ENCODE measurements around the gene PRSS22. TPM values are rescaled to one million over a fixed set of nuclear protein-coding genes. Genes with fewer than 3 reads are reported as not detected.

The PRSS22 gene
- total RNA-seq, 1 donor from 2014 or later, result not detected

DNA sequence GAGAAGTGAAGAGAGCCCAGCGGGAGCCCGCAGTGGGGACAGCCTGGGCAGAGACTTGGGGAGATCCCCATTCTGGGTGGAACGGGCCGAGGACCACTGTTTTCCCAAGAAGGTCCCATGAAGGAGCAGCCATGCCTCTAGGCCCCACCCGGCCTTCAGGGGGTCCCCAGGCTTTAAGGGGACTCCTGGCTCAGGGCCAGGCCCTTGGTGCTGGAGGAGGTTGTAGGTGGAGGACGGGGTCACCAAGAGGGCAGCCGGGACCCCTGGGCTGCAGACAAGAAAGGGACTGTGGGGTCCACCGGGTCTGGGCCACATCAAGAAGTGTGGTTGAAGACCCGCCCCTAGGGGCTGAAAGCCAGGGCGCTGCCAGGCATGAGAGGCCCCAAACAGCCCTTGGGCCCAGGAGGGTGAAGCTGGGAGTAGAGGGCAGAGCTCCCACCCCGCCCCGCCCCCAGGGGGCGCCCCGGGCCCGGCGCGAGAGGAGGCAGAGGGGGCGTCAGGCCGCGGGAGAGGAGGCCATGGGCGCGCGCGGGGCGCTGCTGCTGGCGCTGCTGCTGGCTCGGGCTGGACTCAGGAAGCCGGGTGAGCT, 41.1 kb downstream of the PRSS22 start, which contains the start of gene PRSS21:
PRSS21 (plus strand) TSS at position 487 of the 589 bp plus-strand sequence; CDS start at position 519, 32 bp downstream.
- no peak for DNase-seq

DNA sequence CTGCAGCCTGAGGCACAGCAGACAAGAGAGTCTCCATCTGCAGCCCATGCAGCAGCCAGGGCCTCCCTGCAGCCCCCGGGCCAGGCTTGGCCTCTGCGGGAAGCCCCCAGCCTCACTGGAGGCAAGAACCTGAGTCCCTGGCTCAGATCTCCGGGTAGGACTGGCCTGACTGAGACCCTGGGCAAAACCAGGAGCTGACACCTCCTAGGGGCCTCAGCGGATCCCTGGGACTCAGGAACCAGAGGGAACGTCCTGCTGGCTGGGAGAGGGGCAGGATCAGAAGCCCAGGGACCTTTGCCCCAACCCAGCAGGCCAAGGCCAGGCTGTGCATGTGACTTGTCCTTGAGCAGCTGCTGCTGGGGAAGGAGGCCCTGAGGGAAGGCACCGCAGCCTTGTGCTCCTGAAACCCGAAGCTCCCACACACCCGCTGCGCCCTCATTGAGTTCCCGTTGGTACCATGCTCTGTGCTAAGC, 42.6 kb downstream of the PRSS22 start:
- no peak for DNase-seq

DNA sequence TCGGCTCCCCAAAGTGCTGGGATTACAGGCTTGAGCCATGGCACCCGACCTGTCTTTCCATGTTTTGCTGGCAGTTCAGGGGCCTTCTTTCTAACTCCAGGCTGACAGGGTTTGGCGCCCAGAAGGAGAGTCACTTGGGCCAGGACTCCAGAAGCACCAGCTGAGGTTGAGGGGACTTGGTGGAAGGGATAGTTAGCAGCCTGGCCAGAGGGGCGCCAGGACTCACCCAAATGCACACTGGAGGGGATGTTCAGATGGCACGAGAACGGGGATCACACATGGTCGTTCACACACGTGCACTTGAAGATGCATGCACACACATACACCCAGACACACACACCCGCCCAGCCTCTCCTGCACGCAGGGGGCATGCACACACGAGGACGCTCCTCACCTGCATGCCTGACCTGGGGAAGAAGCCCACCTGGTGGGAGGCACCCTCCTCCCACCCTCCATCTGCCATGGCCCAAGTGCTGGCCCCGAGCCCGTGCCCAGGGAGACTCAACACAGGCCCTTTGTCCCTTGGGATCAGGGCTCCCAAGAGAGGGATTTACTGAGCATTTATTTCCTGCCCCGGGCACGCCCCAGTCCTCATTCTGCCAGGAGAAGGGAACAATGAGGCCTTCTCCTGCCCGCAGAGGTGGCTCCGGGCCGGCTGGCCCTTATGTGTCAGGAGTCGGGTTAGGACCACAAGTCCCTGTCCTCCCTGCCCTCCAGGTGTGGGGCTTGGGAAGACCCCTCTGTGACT, 43.2 kb downstream of the PRSS22 start:
- no peak for DNase-seq

DNA sequence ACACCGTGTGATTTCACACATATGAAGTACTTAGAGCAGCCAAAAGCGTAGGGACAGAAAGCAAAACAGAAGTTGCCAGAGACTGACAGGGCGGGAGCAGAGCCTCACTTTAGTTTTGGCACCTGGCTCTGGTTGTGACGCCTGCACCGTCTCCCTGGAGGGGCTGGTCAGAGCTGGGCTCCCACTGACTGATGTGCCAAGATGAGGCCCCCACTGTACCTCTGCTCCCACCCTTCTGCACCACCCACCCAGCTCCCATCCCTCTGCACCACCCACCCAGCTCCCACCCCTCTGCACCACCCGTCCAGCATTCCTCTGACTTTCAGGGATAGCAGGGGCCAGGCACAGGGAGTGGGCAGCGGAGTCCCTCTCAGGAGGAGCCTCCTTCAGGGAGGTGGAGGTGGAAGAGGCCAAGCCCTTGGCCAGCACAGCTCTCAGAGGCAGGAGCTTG, 44.2 kb downstream of the PRSS22 start:
- DNase-seq, result no peak

DNA sequence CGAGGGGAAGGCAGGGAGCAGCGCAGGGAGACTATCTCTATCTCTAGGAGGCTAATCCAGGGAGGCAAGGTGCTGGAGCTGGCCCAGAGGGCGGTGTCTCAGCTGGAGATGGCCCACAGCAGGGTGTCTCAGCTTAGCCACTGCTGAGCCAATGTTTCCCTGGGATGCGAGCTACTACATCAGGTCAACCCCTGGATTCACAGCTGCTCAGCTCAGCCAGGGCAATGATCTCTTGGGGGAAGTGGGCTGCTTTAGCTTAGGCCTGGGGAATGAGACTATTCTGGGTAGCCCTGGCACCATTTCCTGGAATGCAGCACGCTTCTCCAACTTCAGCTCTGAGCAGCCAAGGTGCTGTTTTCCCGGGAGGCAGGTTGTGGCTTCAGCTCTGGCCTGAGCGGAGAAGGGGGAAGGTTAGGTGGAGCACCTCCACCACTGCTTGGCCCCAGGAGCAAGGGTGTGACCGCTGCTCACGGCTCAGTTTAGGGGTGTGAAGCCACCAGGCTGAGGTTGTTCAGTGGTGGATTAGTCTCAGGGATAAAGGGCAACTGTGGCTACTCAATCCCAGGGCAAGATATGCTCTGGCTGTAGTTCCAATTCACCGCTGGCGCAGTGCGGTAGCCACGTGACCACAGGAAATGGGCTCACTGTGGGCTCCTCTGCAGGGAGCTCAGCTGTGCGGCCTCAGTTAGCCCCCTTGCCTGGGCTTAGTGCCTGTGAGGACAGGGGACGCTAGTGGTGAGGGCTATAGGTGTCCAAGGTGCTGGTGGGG, 46.1 kb downstream of the PRSS22 start:
- no peak for DNase-seq

DNA sequence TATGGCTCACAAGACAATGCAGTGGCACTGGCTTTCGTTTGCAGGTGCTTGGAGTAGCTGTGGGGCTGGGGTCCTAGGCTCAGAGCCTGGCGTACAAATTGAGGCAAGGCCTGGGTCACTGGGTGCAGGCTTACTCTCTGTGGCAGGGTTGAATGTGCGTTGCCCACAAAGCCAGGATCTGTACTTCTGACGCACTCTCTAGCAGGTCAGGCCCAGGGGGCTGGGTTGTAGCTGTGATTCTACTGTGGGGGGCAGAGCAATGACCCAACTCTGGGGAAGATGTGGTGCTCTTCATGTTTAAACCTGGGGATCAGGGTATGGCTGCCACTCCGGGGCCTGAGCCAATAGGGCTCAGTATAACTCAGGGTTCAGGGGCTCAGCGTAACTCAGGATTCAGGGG, 47.3 kb downstream of the PRSS22 start:
- DNase-seq, result no peak

DNA sequence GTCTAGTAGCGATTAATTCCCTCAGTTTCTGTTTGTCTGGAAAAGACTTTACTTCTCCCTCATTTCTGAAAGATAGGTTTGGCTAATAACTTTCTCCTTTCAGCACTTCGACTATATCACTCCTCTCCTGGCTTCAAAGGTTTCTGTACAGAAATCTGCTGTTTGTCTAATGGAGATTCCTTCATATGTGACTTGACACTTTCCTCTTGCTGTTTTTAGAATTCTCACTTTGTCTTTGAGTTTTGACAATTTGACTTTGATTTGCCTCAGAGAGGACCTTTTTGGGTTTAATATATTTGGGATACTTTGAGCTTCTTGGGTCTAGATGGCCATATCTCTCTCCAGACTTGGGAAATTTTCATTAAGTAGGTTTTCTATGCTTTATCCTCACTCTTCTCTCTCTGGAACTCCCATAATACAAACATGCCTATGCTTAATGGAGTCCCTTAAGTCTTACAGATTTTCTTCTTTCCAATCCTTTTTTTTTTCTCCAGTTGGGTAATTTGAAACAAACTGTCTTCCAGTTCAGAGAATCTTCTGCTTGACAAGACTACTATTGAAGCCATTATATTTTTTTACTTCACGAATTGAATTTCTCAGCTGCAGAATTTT, 48.7 kb downstream of the PRSS22 start:
- no peak for DNase-seq

DNA sequence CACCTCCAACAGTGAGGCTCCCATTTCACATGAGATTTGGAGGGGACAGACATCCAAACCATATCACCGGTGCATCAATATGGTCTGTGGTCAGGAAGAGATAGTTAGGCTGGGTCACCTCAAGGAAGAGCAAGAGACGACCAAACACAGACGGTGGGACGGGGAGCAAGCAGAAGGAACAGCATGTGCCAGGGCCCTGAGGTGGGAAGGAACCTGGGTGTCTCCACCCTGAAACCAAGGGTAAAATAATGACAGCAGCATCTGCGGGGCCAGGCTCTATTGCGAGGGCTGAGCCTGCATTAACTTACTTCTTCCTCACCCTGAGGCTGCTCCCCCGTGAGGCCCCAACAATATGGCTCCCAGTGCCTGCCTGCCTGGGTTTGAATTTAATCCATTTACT, 49.8 kb downstream of the PRSS22 start:
- DNase-seq, result no peak

DNA sequence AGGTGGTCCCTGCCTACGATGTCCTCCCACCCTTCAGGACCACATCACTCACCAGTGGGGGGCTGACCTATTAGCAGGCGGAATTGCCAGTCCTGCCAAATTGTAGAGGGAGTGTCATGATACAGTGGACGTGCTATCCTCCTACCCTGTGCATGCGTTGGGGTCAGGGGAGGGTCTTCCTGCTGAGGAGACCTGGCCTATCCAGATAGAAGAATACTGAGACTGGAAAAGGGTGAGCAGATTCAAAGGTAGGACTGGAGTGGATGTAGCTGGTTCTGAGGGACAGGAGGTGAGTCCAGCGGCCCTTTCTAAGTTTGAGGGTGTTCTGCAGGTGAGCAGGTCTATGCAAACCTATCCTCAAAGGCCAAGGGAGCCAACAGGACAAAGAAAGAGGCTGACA, 51.7 kb downstream of the PRSS22 start:
- DNase-seq, result no peak

DNA sequence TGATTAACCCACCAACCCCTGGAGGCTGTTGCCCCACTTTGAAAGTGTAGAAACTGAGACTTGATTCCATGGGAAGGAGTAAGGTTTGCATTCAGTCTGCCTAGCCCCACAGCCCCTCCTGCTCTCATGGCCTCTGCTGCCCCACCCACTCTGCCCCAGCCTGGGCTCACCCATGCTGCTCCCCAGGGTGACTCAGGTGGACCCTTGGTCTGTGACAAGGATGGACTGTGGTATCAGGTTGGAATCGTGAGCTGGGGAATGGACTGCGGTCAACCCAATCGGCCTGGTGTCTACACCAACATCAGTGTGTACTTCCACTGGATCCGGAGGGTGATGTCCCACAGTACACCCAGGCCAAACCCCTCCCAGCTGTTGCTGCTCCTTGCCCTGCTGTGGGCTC, 53.2 kb downstream of the PRSS22 start:
- no peak for DNase-seq

DNA sequence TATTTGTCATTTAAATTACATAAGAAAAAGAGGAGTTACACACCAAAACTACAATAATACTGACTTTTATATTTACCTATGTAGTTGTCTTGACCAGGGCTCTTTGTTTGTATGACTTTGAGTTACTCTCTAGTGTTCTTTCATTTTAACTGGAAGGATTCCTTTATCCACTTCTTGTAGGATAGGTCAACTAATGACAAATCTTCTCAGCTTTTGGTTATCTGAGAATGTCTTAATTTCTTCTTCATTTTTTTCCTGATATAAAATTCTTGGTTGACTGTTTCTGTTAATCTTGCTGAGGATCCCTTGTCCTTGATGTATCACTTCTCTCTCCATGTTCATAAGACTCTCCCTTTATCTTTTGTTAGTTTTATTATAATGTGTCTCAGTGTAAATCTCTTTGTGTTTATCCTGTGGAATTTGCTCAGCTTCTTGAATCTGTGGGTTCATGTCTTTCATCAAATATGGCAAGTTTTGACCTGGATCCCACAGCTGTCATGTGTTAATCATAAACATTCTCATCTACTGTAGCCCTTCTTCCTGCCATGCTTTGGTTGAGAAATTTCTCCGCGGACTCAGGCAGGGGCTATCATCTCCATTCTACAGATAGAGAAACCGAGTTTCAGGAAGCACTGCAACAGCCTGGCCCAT, 54.3 kb downstream of the PRSS22 start:
- DNase-seq, result no peak

Other genes starting within 250 kb of the PRSS22 start
- gene KCTD5, start 175.6 kb downstream of the PRSS22 start, total RNA-seq, result 20.9 TPM
- 1.6 TPM for gene PRSS27, start 137.9 kb downstream of the PRSS22 start, total RNA-seq
- 41.0 TPM for gene SRRM2, start 105.5 kb downstream of the PRSS22 start, total RNA-seq
- gene ELOB, start 80.9 kb downstream of the PRSS22 start, total RNA-seq, result 84.1 TPM
- not detected for gene PRSS33, start 70.6 kb downstream of the PRSS22 start, total RNA-seq
- not detected for gene PRSS41, start 59.7 kb downstream of the PRSS22 start, total RNA-seq
- not detected for gene PRSS21, start 40.9 kb downstream of the PRSS22 start, total RNA-seq
- 0.47 TPM for gene ZG16B, start 27.9 kb downstream of the PRSS22 start, total RNA-seq
- gene FLYWCH2, start 25.0 kb upstream of the PRSS22 start, total RNA-seq, result 43.8 TPM
- gene FLYWCH1, start 53.8 kb upstream of the PRSS22 start, total RNA-seq, result 20.7 TPM
- gene KREMEN2, start 106.1 kb upstream of the PRSS22 start, total RNA-seq, result not detected
- 19.7 TPM for gene PAQR4, start 111.2 kb upstream of the PRSS22 start, total RNA-seq
- gene PKMYT1, start 122.3 kb upstream of the PRSS22 start, total RNA-seq, result 3.0 TPM
- not detected for gene CLDN9, start 154.8 kb upstream of the PRSS22 start, total RNA-seq
- gene CLDN6, start 160.0 kb upstream of the PRSS22 start, total RNA-seq, result not detected
- 2.0 TPM for gene TNFRSF12A, start 162.2 kb upstream of the PRSS22 start, total RNA-seq
- 15.1 TPM for gene HCFC1R1, start 165.8 kb upstream of the PRSS22 start, total RNA-seq
- gene THOC6, start 165.9 kb upstream of the PRSS22 start, total RNA-seq, result 5.8 TPM
- gene BICDL2, start 178.8 kb upstream of the PRSS22 start, total RNA-seq, result not detected
- 0.62 TPM for gene MMP25, start 188.4 kb upstream of the PRSS22 start, total RNA-seq
- 1.1 TPM for gene IL32, start 207.5 kb upstream of the PRSS22 start, total RNA-seq
- gene ZSCAN10, start 241.1 kb upstream of the PRSS22 start, total RNA-seq, result not detected

All from occipital lobe (tissue), 2 donors.